ENCODE results near the gene WNT1.

GRCh38 chr12:48930475-48930874, 47.6 kb upstream of the WNT1 start:
- TF ChIP-seq POLR2A (IDR thresholded peaks at IDR 0.05) (no peak), CTCF (IDR thresholded peaks at IDR 0.05) (no peak)
